ENCODE results near the gene PIKFYVE. TPM values are rescaled to one million over a fixed set of nuclear protein-coding genes. Genes with fewer than 3 reads are reported as not detected.

The PIKFYVE gene
- total and polyA plus RNA-seq, 3 donors from 2014 or later = 29.0 to 55.0 (median 50.0) TPM

GRCh38 chr2:208399201-208399600 is 133.1 kb downstream of the PIKFYVE start:
- H3K4me3 ChIP-seq = no peak overlapping the region
- TF ChIP-seq, protein P1, sequence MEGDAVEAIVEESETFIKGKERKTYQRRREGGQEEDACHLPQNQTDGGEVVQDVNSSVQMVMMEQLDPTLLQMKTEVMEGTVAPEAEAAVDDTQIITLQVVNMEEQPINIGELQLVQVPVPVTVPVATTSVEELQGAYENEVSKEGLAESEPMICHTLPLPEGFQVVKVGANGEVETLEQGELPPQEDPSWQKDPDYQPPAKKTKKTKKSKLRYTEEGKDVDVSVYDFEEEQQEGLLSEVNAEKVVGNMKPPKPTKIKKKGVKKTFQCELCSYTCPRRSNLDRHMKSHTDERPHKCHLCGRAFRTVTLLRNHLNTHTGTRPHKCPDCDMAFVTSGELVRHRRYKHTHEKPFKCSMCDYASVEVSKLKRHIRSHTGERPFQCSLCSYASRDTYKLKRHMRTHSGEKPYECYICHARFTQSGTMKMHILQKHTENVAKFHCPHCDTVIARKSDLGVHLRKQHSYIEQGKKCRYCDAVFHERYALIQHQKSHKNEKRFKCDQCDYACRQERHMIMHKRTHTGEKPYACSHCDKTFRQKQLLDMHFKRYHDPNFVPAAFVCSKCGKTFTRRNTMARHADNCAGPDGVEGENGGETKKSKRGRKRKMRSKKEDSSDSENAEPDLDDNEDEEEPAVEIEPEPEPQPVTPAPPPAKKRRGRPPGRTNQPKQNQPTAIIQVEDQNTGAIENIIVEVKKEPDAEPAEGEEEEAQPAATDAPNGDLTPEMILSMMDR (IDR thresholded peaks at IDR 0.05) = no peak
- TF ChIP-seq POLR2A (IDR thresholded peaks at IDR 0.05) = no peak
- 71 to 80% methylated on average over 1 of the region's 1 CpG for WGBS, 2 donors
- H3K27me3 ChIP-seq = no peaks in the 10 kb centered on the region
- DNase-seq = no peak
- no peaks in the 10 kb centered on the region for H3K9me3 ChIP-seq
- no peak overlapping the region for H3K27ac ChIP-seq
- no peaks in the 10 kb centered on the region for H3K4me1 ChIP-seq
- H3K36me3 ChIP-seq (ENCODE audit: low read depth, missing control alignments) = no peaks in the 10 kb centered on the region
- intact Hi-C loops (cut with DNase I; ENCODE audit: low total_unique reads) = no loop called here

DNA sequence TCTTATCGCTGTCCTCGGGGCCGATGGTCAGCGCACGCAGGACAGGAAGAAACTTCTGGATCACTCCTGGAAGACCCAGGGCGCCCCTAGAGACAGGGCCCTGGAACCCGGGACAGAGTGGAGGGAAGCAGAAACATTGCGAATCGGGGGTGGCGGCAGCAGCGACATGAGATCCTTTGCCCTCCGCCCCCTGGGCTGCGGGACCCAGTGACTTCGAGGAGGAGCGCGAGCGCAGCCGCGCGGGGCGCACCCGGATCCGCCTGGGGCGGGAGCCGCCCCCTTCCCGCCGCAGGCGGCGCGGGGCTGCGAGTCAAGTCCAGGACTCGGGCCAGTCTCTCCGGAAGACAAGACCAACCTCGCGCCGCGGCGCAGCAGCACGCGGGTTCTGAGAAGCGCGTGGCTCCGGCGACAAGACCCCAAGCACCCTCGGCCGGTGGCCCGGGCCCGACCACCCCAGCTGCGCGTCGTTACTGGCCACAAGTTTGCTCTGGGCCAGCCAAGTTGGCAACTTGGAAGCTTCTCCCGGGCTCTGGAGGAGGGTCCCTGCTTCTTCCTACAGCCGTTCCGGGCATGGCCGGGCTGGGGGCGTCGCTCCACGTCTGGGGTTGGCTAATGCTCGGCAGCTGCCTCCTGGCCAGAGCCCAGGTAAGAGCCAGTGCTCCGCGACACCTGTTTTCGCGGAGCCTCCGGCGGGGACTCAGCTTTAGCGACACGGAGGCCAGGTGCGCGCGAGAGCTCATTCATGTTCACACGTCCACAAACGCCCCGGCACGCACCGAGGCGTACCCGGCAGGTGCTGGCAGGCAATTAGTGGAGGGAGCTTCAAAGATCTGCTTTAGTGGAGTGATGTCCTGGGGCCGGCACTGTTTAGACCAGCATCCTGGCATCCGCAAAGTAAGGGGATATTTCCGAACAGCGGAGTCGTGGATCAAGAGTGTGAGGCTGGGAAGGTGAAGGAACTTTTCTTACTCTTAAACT is 140.7 kb downstream of the PIKFYVE start, which contains the start of gene PTH2R:
TSS of gene PTH2R (plus strand) at position 319 of the 978 bp plus-strand sequence. CDS start at position 571, 252 bp downstream.
- intact Hi-C loops (cut with DNase I; ENCODE audit: low total_unique reads) = no loop called here
- no peaks in the 10 kb centered on the region for H3K27me3 ChIP-seq
- TF ChIP-seq POLR2A (IDR thresholded peaks at IDR 0.05) = no peak
- TF ChIP-seq, protein P1 (IDR thresholded peaks at IDR 0.05) = no peak
- DNase-seq = peak; percentile 40
- H3K27ac ChIP-seq = no peak within 1 kb of the TSS
- H3K9me3 ChIP-seq = no peaks in the 10 kb centered on the region
- H3K4me1 ChIP-seq = no peaks in the 10 kb centered on the region
- H3K36me3 ChIP-seq (ENCODE audit: low read depth, missing control alignments) = no peaks in the 10 kb centered on the region
- peak within 1 kb of the TSS; percentile 40 to 57 for H3K4me3 ChIP-seq
- 3 to 4% methylated on average over 18 to 70 of the region's 82 CpGs for WGBS, 2 donors

DNA sequence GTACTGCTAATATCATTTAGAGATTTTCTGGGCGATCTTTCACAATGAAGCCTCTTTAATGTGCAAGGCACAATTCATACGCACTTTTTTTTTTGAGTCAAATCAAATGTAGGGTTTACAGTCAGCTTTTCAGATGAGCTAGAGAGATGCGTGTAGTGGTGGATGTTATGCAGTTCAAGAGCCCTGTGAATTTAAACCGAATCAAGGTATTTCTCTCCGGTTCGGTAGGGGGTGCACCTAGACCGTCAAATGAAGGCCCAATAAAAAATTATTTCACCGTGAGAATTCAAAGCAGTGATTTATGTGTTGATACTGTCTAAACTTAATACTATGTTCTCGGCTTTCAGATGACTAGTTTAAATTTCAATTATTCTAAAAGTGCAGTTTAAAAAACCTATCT is 141.6 kb downstream of the PIKFYVE start:
- no peak for DNase-seq
- Histone ChIP-seq H3K4me1 (no peaks in the 10 kb centered on the region), H3K36me3 (ENCODE audit: low read depth, missing control alignments) (no peaks in the 10 kb centered on the region), H3K27ac (no peak overlapping the region), H3K27me3 (no peaks in the 10 kb centered on the region), H3K9me3 (no peaks in the 10 kb centered on the region), H3K4me3 (no peak overlapping the region)
- 6 to 7% methylated on average over 9 of the region's 9 CpGs for WGBS, 2 donors
- intact Hi-C loops (cut with DNase I; ENCODE audit: low total_unique reads) = no loop called here
- TF ChIP-seq, protein P1 (IDR thresholded peaks at IDR 0.05) = peak in 2 of 3 experiments; percentile 29
- no peak for TF ChIP-seq POLR2A (IDR thresholded peaks at IDR 0.05)

Other genes starting within 250 kb of the PIKFYVE start
- gene PLEKHM3, start 240.7 kb upstream of the PIKFYVE start, total RNA-seq = 10 to 100 TPM; 21.9 to 24.6 TPM
- gene PLEKHM3, start 240.7 kb upstream of the PIKFYVE start, polyA plus RNA-seq (ENCODE audit: insufficient read depth, low read depth, low replicate concordance) = 12.5 TPM
- not detected for gene CRYGD, start 141.7 kb upstream of the PIKFYVE start, total RNA-seq
- gene CRYGD, start 141.7 kb upstream of the PIKFYVE start, polyA plus RNA-seq (ENCODE audit: insufficient read depth, low read depth, low replicate concordance) = 2.5 TPM
- gene CRYGC, start 136.4 kb upstream of the PIKFYVE start, total RNA-seq = 1 to 10 TPM in 1 of 2 donors, not detected in 1; 2.2 TPM
- 2.7 TPM for gene CRYGC, start 136.4 kb upstream of the PIKFYVE start, polyA plus RNA-seq (ENCODE audit: insufficient read depth, low read depth, low replicate concordance)
- gene CRYGB, start 120.1 kb upstream of the PIKFYVE start, total RNA-seq = under 1 TPM; 0.56 to 0.79 TPM
- not detected for gene CRYGB, start 120.1 kb upstream of the PIKFYVE start, polyA plus RNA-seq (ENCODE audit: insufficient read depth, low read depth, low replicate concordance)
- gene CRYGA, start 102.7 kb upstream of the PIKFYVE start, total RNA-seq = not detected
- gene CRYGA, start 102.7 kb upstream of the PIKFYVE start, polyA plus RNA-seq (ENCODE audit: insufficient read depth, low read depth, low replicate concordance) = not detected
- not detected for gene C2orf80, start 76.2 kb upstream of the PIKFYVE start, total RNA-seq
- not detected for gene C2orf80, start 76.2 kb upstream of the PIKFYVE start, polyA plus RNA-seq (ENCODE audit: insufficient read depth, low read depth, low replicate concordance)
- 100 to 1,000 TPM in 1 of 2 donors, 10 to 100 TPM in 1; 80.0 to 120 TPM for gene IDH1, start 11.2 kb upstream of the PIKFYVE start, total RNA-seq
- gene IDH1, start 11.2 kb upstream of the PIKFYVE start, polyA plus RNA-seq (ENCODE audit: insufficient read depth, low read depth, low replicate concordance) = 93.4 TPM
- 1 to 10 TPM; 1.5 to 1.9 TPM for gene PTH2R, start 140.5 kb downstream of the PIKFYVE start, total RNA-seq
- gene PTH2R, start 140.5 kb downstream of the PIKFYVE start, polyA plus RNA-seq (ENCODE audit: insufficient read depth, low read depth, low replicate concordance) = 1.3 TPM